Mesenchymal stem cell (in vitro differentiated cells and primary cell): ENCODE results near the gene P2RX5.

Experiments used
- DNase-seq: peaks from one replicate; pipeline ENCODE4 v3.0.0-alpha.2; 2013
- H2AFZ ChIP-seq: one replicate; pipeline ENCODE4 v1.6.1; 2013; ENCODE audit warnings: low read depth, mild to moderate bottlenecking, control low read depth, inconsistent platforms, low read length, moderate library complexity
- H2AK5ac ChIP-seq: 2 replicates; pipeline ENCODE4 v1.6.1; 2013; ENCODE audit warnings: low read length, moderate library complexity, mild to moderate bottlenecking, inconsistent platforms; ENCODE audit not compliant: severe bottlenecking
- H2BK120ac ChIP-seq: one replicate; pipeline ENCODE4 v1.6.1; 2013; ENCODE audit warnings: low read depth, mild to moderate bottlenecking, inconsistent platforms, low read length, moderate library complexity
- H2BK12ac ChIP-seq, 2 experiments: one replicate each; pipeline ENCODE4 v1.6.1; 2013; ENCODE audit warnings: inconsistent platforms in 2 of 2, low read length in 2 of 2, mild to moderate bottlenecking in 2 of 2, moderate library complexity in 2 of 2, control low read depth in 1 of 2
- H2BK15ac ChIP-seq: one replicate; pipeline ENCODE4 v1.6.1; 2013; ENCODE audit warnings: mild to moderate bottlenecking, low read depth, inconsistent platforms; ENCODE audit not compliant: poor library complexity, severe bottlenecking
- H2BK5ac ChIP-seq: 2 replicates; pipeline ENCODE4 v1.6.1; 2013; ENCODE audit warnings: low read depth, mild to moderate bottlenecking, low read length, control low read depth, inconsistent platforms; ENCODE audit not compliant: poor library complexity, severe bottlenecking
- H3K14ac ChIP-seq, 2 experiments: one replicate each; pipeline ENCODE4 v1.6.1; 2013; ENCODE audit warnings: inconsistent platforms in 2 of 2, low read length in 2 of 2, control low read depth in 1 of 2, mild to moderate bottlenecking in 1 of 2, moderate library complexity in 1 of 2
- H3K18ac ChIP-seq, 2 experiments: one replicate each; pipeline ENCODE4 v1.6.1; 2013; ENCODE audit warnings: inconsistent platforms in 2 of 2, low read length in 2 of 2, control low read depth in 1 of 2, low read depth in 1 of 2, mild to moderate bottlenecking in 1 of 2
- H3K23ac ChIP-seq, 2 experiments: one replicate each; pipeline ENCODE4 v1.6.1; 2013; ENCODE audit warnings: inconsistent platforms in 2 of 2, low read length in 2 of 2, mild to moderate bottlenecking in 2 of 2, moderate library complexity in 2 of 2, control low read depth in 1 of 2
- H3K27ac ChIP-seq: 2 replicates; pipeline ENCODE4 v1.5.1; 2013; ENCODE audit warnings: mild to moderate bottlenecking, moderate library complexity, low read length, control low read depth, inconsistent platforms; ENCODE audit not compliant: poor library complexity, severe bottlenecking
- H3K27me3 ChIP-seq, 2 experiments: 2 replicates each; pipeline versions ENCODE4 v1.6.1 to v1.7.0; 2013; ENCODE audit warnings: low read length in 2 of 2, mild to moderate bottlenecking in 2 of 2, moderate library complexity in 2 of 2, control low read depth in 1 of 2, inconsistent platforms in 1 of 2; ENCODE audit not compliant: control insufficient read depth in 1 of 2, insufficient read depth in 1 of 2
- H3K36me3 ChIP-seq, 2 experiments: 2 replicates each; pipeline versions ENCODE4 v1.6.1 to v1.7.0; 2013; ENCODE audit warnings: low read length in 2 of 2, control low read depth in 1 of 2, inconsistent platforms in 1 of 2, low read depth in 1 of 2, mild to moderate bottlenecking in 1 of 2; ENCODE audit not compliant: insufficient read depth in 2 of 2, control insufficient read depth in 1 of 2
- H3K4ac ChIP-seq, 2 experiments: one replicate each; pipeline ENCODE4 v1.6.1; 2013; ENCODE audit warnings: inconsistent platforms in 2 of 2, low read length in 2 of 2, mild to moderate bottlenecking in 2 of 2, moderate library complexity in 2 of 2, control low read depth in 1 of 2, low read depth in 1 of 2
- H3K4me1 ChIP-seq: 2 replicates; pipeline ENCODE4 v1.6.1; 2013; ENCODE audit warnings: low read depth, low read length, control low read depth; ENCODE audit not compliant: control insufficient read depth, insufficient read depth
- H3K4me2 ChIP-seq: 2 replicates; pipeline ENCODE4 v1.6.1; 2013; ENCODE audit warnings: low read length, mild to moderate bottlenecking, inconsistent platforms; ENCODE audit not compliant: poor library complexity, severe bottlenecking
- H3K4me3 ChIP-seq, 2 experiments: 2 replicates each; pipeline versions ENCODE4 v1.5.1 to v1.7.0; 2013; ENCODE audit warnings: low read length in 2 of 2, mild to moderate bottlenecking in 2 of 2, control low read depth in 1 of 2, low read depth in 1 of 2; ENCODE audit not compliant: insufficient read depth in 1 of 2
- H3K79me1 ChIP-seq: replicated peaks from 2 replicates; pipeline ENCODE4 v1.6.1; 2013; ENCODE audit warnings: mild to moderate bottlenecking, control low read depth, low read length, inconsistent platforms; ENCODE audit not compliant: poor library complexity, severe bottlenecking
- H3K9ac ChIP-seq: 2 replicates; pipeline ENCODE4 v1.7.0; 2013; ENCODE audit warnings: mild to moderate bottlenecking, low read length, moderate library complexity
- H3K9me3 ChIP-seq: 2 replicates; pipeline ENCODE4 v1.7.0; 2013; ENCODE audit warnings: mild to moderate bottlenecking, low read length; ENCODE audit not compliant: control insufficient read depth
- H4K8ac ChIP-seq: one replicate; pipeline ENCODE4 v1.6.1; 2013; ENCODE audit warnings: inconsistent platforms, mild to moderate bottlenecking, low read length, moderate library complexity
- H4K91ac ChIP-seq: one replicate; pipeline ENCODE4 v1.6.1; 2013; ENCODE audit warnings: mild to moderate bottlenecking, low read length, inconsistent platforms
- WGBS: methylation state at CpG from one replicate; pipeline ENCODE4 v1.1.7; 2013; ENCODE audit warnings: mixed read lengths; 5-methylcytosine and 5-hydroxymethylcytosine counted together

Gene P2RX5

GRCh38 chr17:3647251-3647650, 48.7 kb downstream of the P2RX5 start:
- Histone ChIP-seq H2BK15ac (no peak overlapping the region), H4K91ac (no peak overlapping the region), H3K79me1 (peaks cover 3% of the 10 kb centered on the region), H3K4me2 (no peak overlapping the region), H3K23ac (no peak overlapping the region), H3K4me1 (peaks cover 7% of the 10 kb centered on the region), H2BK12ac (no peak overlapping the region), H2AK5ac (no peak overlapping the region), H3K9me3 (no peaks in the 10 kb centered on the region), H2BK5ac (no peak overlapping the region), H2AFZ (no peak overlapping the region), H3K18ac (no peak overlapping the region), H3K9ac (peak overlapping the region; percentile 70), H3K4ac (no peak overlapping the region), H2BK120ac (no peak overlapping the region), H3K4me3 (no peak overlapping the region), H3K14ac (no peak overlapping the region), H3K36me3 (peaks cover 37 to 62% of the 10 kb centered on the region in 2 experiments), H3K27me3 (no peaks in the 10 kb centered on the region), H3K27ac (no peak overlapping the region), H4K8ac (no peak overlapping the region)
- WGBS, result 78% methylated on average over 12 of the region's 12 CpGs
- no peak for DNase-seq

- no peak overlapping the region for H2AK5ac ChIP-seq
- peaks cover 38 to 66% of the 10 kb centered on the region in 2 experiments for H3K36me3 ChIP-seq
- 62% methylated on average over 5 of the region's 5 CpGs for WGBS
- H3K27ac ChIP-seq, result no peak overlapping the region
- no peak overlapping the region for H2BK120ac ChIP-seq
- no peak overlapping the region for H3K9ac ChIP-seq
- no peak overlapping the region for H3K18ac ChIP-seq
- H3K23ac ChIP-seq, result no peak overlapping the region
- H3K14ac ChIP-seq, result no peak overlapping the region
- no peak overlapping the region for H2BK15ac ChIP-seq
- no peak overlapping the region for H2AFZ ChIP-seq
- no peak overlapping the region for H4K91ac ChIP-seq
- no peak overlapping the region for H4K8ac ChIP-seq
- no peaks in the 10 kb centered on the region for H3K27me3 ChIP-seq
- DNase-seq, result no peak
- no peak overlapping the region for H3K4me3 ChIP-seq
- H3K4me2 ChIP-seq, result no peak overlapping the region
- no peak overlapping the region for H2BK12ac ChIP-seq
- peaks cover 5% of the 10 kb centered on the region for H3K79me1 ChIP-seq
- no peak overlapping the region for H3K4ac ChIP-seq
- H3K4me1 ChIP-seq, result peaks cover 17% of the 10 kb centered on the region
- no peak overlapping the region for H2BK5ac ChIP-seq
- H3K9me3 ChIP-seq, result no peaks in the 10 kb centered on the region
These were observed 50.6 kb downstream of the P2RX5 start for GRCh38 chr17:3645310-3645709.

- Histone ChIP-seq H3K4me2 (no peak overlapping the region), H3K27me3 (no peaks in the 10 kb centered on the region), H3K14ac (no peak overlapping the region), H2BK15ac (no peak overlapping the region), H3K9me3 (no peaks in the 10 kb centered on the region), H3K79me1 (peaks cover 7% of the 10 kb centered on the region), H3K4me1 (peaks cover 20% of the 10 kb centered on the region), H2AFZ (no peak overlapping the region), H3K27ac (no peak overlapping the region), H3K23ac (no peak overlapping the region), H3K18ac (no peak overlapping the region), H2AK5ac (no peak overlapping the region), H2BK12ac (no peak overlapping the region), H4K8ac (no peak overlapping the region), H3K9ac (no peak overlapping the region), H3K36me3 (peaks cover 38 to 56% of the 10 kb centered on the region in 2 experiments), H3K4me3 (no peak overlapping the region), H4K91ac (no peak overlapping the region), H2BK120ac (no peak overlapping the region), H3K4ac (no peak overlapping the region), H2BK5ac (no peak overlapping the region)
- DNase-seq, result no peak
- 94% methylated on average over 4 of the region's 4 CpGs for WGBS
These were observed 52.0 kb downstream of the P2RX5 start for GRCh38 chr17:3643889-3644349.

- Histone ChIP-seq H2BK15ac (no peak overlapping the region), H2AFZ (no peak overlapping the region), H3K4me2 (no peak overlapping the region), H3K9me3 (no peaks in the 10 kb centered on the region), H3K4me3 (no peak overlapping the region), H2BK5ac (no peak overlapping the region), H2AK5ac (no peak overlapping the region), H3K23ac (no peak overlapping the region), H2BK120ac (no peak overlapping the region), H3K4me1 (peaks cover 22% of the 10 kb centered on the region), H3K27ac (no peak overlapping the region), H3K27me3 (no peaks in the 10 kb centered on the region), H3K14ac (no peak overlapping the region), H4K8ac (no peak overlapping the region), H3K9ac (no peak overlapping the region), H4K91ac (no peak overlapping the region), H3K79me1 (peaks cover 11% of the 10 kb centered on the region), H3K18ac (no peak overlapping the region), H3K36me3 (peaks cover 29 to 48% of the 10 kb centered on the region in 2 experiments), H3K4ac (no peak overlapping the region), H2BK12ac (no peak overlapping the region)
- WGBS, result 93% methylated on average over 13 of the region's 19 CpGs
- no peak for DNase-seq
These were observed 54.1 kb downstream of the P2RX5 start for GRCh38 chr17:3641717-3642486.
